CD4-positive, alpha-beta T cell treated with Interferon gamma for 1 hour (primary cell): Measurements from ENCODE around the gene FNDC3B.

Experiments used
- DNase-seq: peaks from one replicate; pipeline ENCODE4 v3.0.0-alpha.2; 2020

FNDC3B gene

GRCh38 chr3:172323894-172324610 is 284.7 kb downstream of the FNDC3B start:
- DNase-seq, result no peak

- DNase-seq, result no peak
These were observed 285.3 kb downstream of the FNDC3B start for GRCh38 chr3:172324611-172325203.

- no peak for DNase-seq
These were observed 286.1 kb downstream of the FNDC3B start for GRCh38 chr3:172325461-172325860.

- DNase-seq, result no peak
These were observed 287.6 kb downstream of the FNDC3B start for GRCh38 chr3:172326993-172327392.

GRCh38 chr3:172328282-172328681 is 288.9 kb downstream of the FNDC3B start:
- DNase-seq, result no peak

GRCh38 chr3:172329070-172329469 is 289.7 kb downstream of the FNDC3B start:
- DNase-seq, result no peak

- no peak for DNase-seq
These were observed 291.0 kb downstream of the FNDC3B start for GRCh38 chr3:172330413-172330812.

GRCh38 chr3:172332256-172333041 is 293.1 kb downstream of the FNDC3B start:
- DNase-seq, result peak; percentile 28

GRCh38 chr3:172333042-172333377 is 293.6 kb downstream of the FNDC3B start:
- no peak for DNase-seq

- DNase-seq, result no peak
These were observed 294.5 kb downstream of the FNDC3B start for GRCh38 chr3:172333692-172334457.

GRCh38 chr3:172334671-172335207 is 295.4 kb downstream of the FNDC3B start:
- no peak for DNase-seq

- DNase-seq, result no peak
These were observed 300.5 kb downstream of the FNDC3B start for GRCh38 chr3:172339892-172340291.

- no peak for DNase-seq
These were observed 301.2 kb downstream of the FNDC3B start for GRCh38 chr3:172340583-172340982.

GRCh38 chr3:172341482-172342059 is 302.2 kb downstream of the FNDC3B start:
- no peak for DNase-seq

- DNase-seq, result no peak
These were observed 302.8 kb downstream of the FNDC3B start for GRCh38 chr3:172342097-172342659.

- no peak for DNase-seq
These were observed 303.7 kb downstream of the FNDC3B start for GRCh38 chr3:172343117-172343516.

- no peak for DNase-seq
These were observed 304.6 kb downstream of the FNDC3B start for GRCh38 chr3:172343979-172344378.

- no peak for DNase-seq
These were observed 306.8 kb downstream of the FNDC3B start for GRCh38 chr3:172346161-172346560.

- no peak for DNase-seq
These were observed 308.7 kb downstream of the FNDC3B start for GRCh38 chr3:172347895-172348679.

GRCh38 chr3:172351895-172352466 is 312.6 kb downstream of the FNDC3B start:
- no peak for DNase-seq

GRCh38 chr3:172352786-172353185 is 313.4 kb downstream of the FNDC3B start:
- no peak for DNase-seq
